GM19239 (cell line): Measurements from ENCODE around the gene NGF.

Source experiments
- DNase-seq: peaks from one replicate; pipeline ENCODE4 v3.0.0; 2011; ENCODE audit warnings: low spot score; ENCODE audit not compliant: insufficient read length
- FAIRE-seq: peaks from 2 replicates; lab custom pipeline; 2011; peaks lifted over from hg19 to GRCh38; lab: Jason Lieb, UNC

Gene NGF

GRCh38 chr1:115245227-115245626, 92.8 kb downstream of the NGF start:
- DNase-seq = no peak
- FAIRE-seq = no peak

GRCh38 chr1:115242543-115242942, 95.5 kb downstream of the NGF start:
- no peak for DNase-seq
- FAIRE-seq = no peak

GRCh38 chr1:115241309-115241708, 96.7 kb downstream of the NGF start:
- FAIRE-seq (no peak), DNase-seq (no peak)

- DNase-seq (no peak), FAIRE-seq (no peak)
Observed at GRCh38 chr1:115240297-115240696, 97.8 kb downstream of the NGF start.

DNA sequence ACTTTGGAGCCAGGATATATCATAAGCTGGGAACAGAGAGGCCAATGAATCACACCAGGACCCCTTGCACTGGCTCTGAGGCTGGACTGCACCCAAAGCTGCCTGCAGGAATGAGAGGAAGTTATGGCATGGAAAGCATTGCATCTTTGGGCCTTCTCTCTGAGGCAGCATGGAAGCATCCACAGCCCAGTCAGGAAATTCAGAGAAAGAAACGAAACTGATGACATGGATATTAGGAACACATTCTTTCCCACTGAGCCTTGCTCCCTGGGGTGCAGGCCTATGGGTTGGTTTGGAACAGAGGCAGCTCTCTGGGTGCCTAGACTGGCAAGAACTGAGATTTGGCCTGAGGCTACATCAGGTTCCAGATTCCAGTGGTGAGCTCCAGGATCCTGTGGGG, 98.6 kb downstream of the NGF start:
- FAIRE-seq (no peak), DNase-seq (no peak)

GRCh38 chr1:115239148-115239422, 99.0 kb downstream of the NGF start:
- DNase-seq = no peak

GRCh38 chr1:115238336-115239147, 99.5 kb downstream of the NGF start:
- no peak for DNase-seq
- FAIRE-seq = no peak

More at GRCh38 chr1:115239148-115239422, 99.0 kb downstream of the NGF start:
- FAIRE-seq = no peak

GRCh38 chr1:115237507-115237906, 100.5 kb downstream of the NGF start:
- DNase-seq = no peak
- FAIRE-seq = no peak

GRCh38 chr1:115237023-115237422, 101.0 kb downstream of the NGF start:
- no peak for DNase-seq
- FAIRE-seq = no peak
